PFSK-1 (cell line): Measurements from ENCODE around the gene ULK1.

Experiments
- POLR2AphosphoS5 ChIP-seq: IDR thresholded peaks from 2 replicates; pipeline ENCODE4 v1.6.1; 2012; ENCODE audit warnings: low read depth, mild to moderate bottlenecking, control low read depth, low read length, moderate library complexity
- TAF1 ChIP-seq: IDR thresholded peaks from 2 replicates; pipeline ENCODE4 v1.6.1; 2012; ENCODE audit warnings: low read length, control low read depth, borderline replicate concordance; ENCODE audit not compliant: insufficient read depth

DNA sequence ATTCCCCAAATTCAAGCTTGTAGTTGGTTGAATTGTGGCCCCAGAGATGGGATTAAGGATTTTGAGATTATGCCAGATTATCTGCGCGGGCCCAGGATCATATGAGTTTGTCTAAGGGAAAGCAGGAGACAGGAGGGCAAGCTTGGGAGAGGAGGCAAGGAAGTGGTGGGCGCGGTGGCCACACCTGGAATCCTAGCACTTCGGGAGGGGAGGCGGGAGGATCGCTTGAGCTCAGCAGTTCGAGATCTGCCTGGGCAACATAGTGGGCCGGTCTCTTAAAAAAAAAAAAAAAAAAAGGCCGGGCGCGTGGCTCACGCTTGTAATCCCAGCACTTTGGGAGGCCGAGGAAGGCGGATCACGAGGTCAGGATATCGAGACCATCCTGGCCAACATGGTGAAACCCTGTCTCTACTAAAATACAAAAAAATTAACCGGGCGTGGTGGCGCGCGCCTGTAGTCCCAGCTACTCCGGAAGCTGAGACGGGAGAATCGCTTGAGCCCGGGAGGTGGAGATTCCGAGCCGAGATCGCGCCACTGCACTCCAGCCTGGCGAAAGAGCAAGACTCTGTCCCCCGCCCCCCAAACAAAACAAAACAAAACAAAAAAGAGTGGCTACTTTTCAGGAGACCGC is 33.8 kb downstream of the ULK1 start:
- TF ChIP-seq POLR2AphosphoS5 (no peak), TAF1 (no peak)
